ENCODE data around the gene TMEM128.

The TMEM128 gene

GRCh38 chr4:4206204-4206603 lies 41.8 kb downstream of the TMEM128 start:
- no peaks in the 10 kb centered on the region for H3K27me3 ChIP-seq (ENCODE audit: insufficient read depth, low read length, poor library complexity, severe bottlenecking)
- H3K4me1 ChIP-seq (ENCODE audit: insufficient read depth, low read length, poor library complexity, severe bottlenecking): no peaks in the 10 kb centered on the region
- no peaks in the 10 kb centered on the region for H3K9me2 ChIP-seq (replicated peaks; ENCODE audit: low read depth, low read length)
- no peak overlapping the region for H3K4me3 ChIP-seq (ENCODE audit: low read length, poor library complexity, severe bottlenecking)
- TF ChIP-seq EZH2phosphoT487 (IDR thresholded peaks at IDR 0.05; ENCODE audit: borderline replicate concordance) (no peak), CTCF (conservative IDR thresholded peaks at IDR 0.05; ENCODE audit: low read length) (no peak)
- H4K20me1 ChIP-seq (ENCODE audit: insufficient read depth, low read length, poor library complexity, severe bottlenecking): no peaks in the 10 kb centered on the region
- H3K9me3 ChIP-seq (ENCODE audit: insufficient read depth, low read depth, low read length): no peaks in the 10 kb centered on the region
- no peak overlapping the region for H3K4me2 ChIP-seq (ENCODE audit: low read depth, low read length, poor library complexity, severe bottlenecking)
- no peak overlapping the region for H2AFZ ChIP-seq (ENCODE audit: low read length)
- no peaks in the 10 kb centered on the region for H3F3A ChIP-seq (ENCODE audit: low read depth)
- H3K36me3 ChIP-seq (ENCODE audit: insufficient read depth, low read length): no peaks in the 10 kb centered on the region
- no peaks in the 10 kb centered on the region for H3K79me2 ChIP-seq (ENCODE audit: insufficient read depth, low read length)
- H3K9ac ChIP-seq (ENCODE audit: low read depth, low read length, poor library complexity, severe bottlenecking): no peak overlapping the region

GRCh38 chr4:4204401-4204745 lies 43.6 kb downstream of the TMEM128 start:
- Histone ChIP-seq H3K9ac (ENCODE audit: low read depth, low read length, poor library complexity, severe bottlenecking) (no peak overlapping the region), H3K4me1 (ENCODE audit: insufficient read depth, low read length, poor library complexity, severe bottlenecking) (no peaks in the 10 kb centered on the region), H3K9me2 (replicated peaks; ENCODE audit: low read depth, low read length) (no peaks in the 10 kb centered on the region), H3K4me3 (ENCODE audit: low read length, poor library complexity, severe bottlenecking) (no peak overlapping the region), H3F3A (ENCODE audit: low read depth) (no peaks in the 10 kb centered on the region), H3K79me2 (ENCODE audit: insufficient read depth, low read length) (no peaks in the 10 kb centered on the region), H3K27me3 (ENCODE audit: insufficient read depth, low read length, poor library complexity, severe bottlenecking) (no peaks in the 10 kb centered on the region), H3K9me3 (ENCODE audit: insufficient read depth, low read depth, low read length) (no peaks in the 10 kb centered on the region), H2AFZ (ENCODE audit: low read length) (no peak overlapping the region), H3K4me2 (ENCODE audit: low read depth, low read length, poor library complexity, severe bottlenecking) (no peak overlapping the region), H3K36me3 (ENCODE audit: insufficient read depth, low read length) (no peaks in the 10 kb centered on the region), H4K20me1 (ENCODE audit: insufficient read depth, low read length, poor library complexity, severe bottlenecking) (no peaks in the 10 kb centered on the region)
- TF ChIP-seq CTCF (conservative IDR thresholded peaks at IDR 0.05; ENCODE audit: low read length) (no peak), EZH2phosphoT487 (IDR thresholded peaks at IDR 0.05; ENCODE audit: borderline replicate concordance) (no peak)

GRCh38 chr4:4203688-4204400 lies 44.2 kb downstream of the TMEM128 start:
- Histone ChIP-seq H3K9me2 (replicated peaks; ENCODE audit: low read depth, low read length) (no peaks in the 10 kb centered on the region), H3F3A (ENCODE audit: low read depth) (no peaks in the 10 kb centered on the region), H3K9ac (ENCODE audit: low read depth, low read length, poor library complexity, severe bottlenecking) (no peak overlapping the region), H3K27me3 (ENCODE audit: insufficient read depth, low read length, poor library complexity, severe bottlenecking) (no peaks in the 10 kb centered on the region), H3K36me3 (ENCODE audit: insufficient read depth, low read length) (no peaks in the 10 kb centered on the region), H3K79me2 (ENCODE audit: insufficient read depth, low read length) (no peaks in the 10 kb centered on the region), H3K4me1 (ENCODE audit: insufficient read depth, low read length, poor library complexity, severe bottlenecking) (no peaks in the 10 kb centered on the region), H3K9me3 (ENCODE audit: insufficient read depth, low read depth, low read length) (no peaks in the 10 kb centered on the region), H2AFZ (ENCODE audit: low read length) (no peak overlapping the region), H4K20me1 (ENCODE audit: insufficient read depth, low read length, poor library complexity, severe bottlenecking) (no peaks in the 10 kb centered on the region), H3K4me2 (ENCODE audit: low read depth, low read length, poor library complexity, severe bottlenecking) (no peak overlapping the region), H3K4me3 (ENCODE audit: low read length, poor library complexity, severe bottlenecking) (no peak overlapping the region)
- TF ChIP-seq EZH2phosphoT487 (IDR thresholded peaks at IDR 0.05; ENCODE audit: borderline replicate concordance) (no peak), CTCF (conservative IDR thresholded peaks at IDR 0.05; ENCODE audit: low read length) (no peak)
